Common myeloid progenitor, CD34-positive (primary cell): ENCODE data around the gene CALML3.

Experiments
- CTCF ChIA-PET: fragments of 350-600 bp; sonication (Branson Sonifier 250); formaldehyde crosslinking; loops from one replicate; lab custom pipeline; 2021; ENCODE audit warnings: antibody characterized with exemption; lab: Charles Lee
- POLR2A ChIA-PET: fragments of 350-600 bp; sonication (Branson Sonifier 250); formaldehyde crosslinking; loops from one replicate; lab custom pipeline; 2021; ENCODE audit warnings: antibody characterized with exemption; lab: Charles Lee
- DNase-seq, 3 donors: peaks; one replicate each; pipeline versions ENCODE4 v3.0.0 to v3.0.0-alpha.2; 2013
- H3K27ac ChIP-seq, 2 experiments: 1 replicate in 1 of 2; 2 replicates in 1 of 2; pipeline ENCODE4 v1.7.0; 2013; ENCODE audit warnings: inconsistent platforms in 2 of 2, low read length in 2 of 2, mild to moderate bottlenecking in 2 of 2, low read depth in 1 of 2, moderate library complexity in 1 of 2; ENCODE audit not compliant: severe bottlenecking in 2 of 2, insufficient read depth in 1 of 2, poor library complexity in 1 of 2
- H3K27me3 ChIP-seq, 5 experiments: replicated peaks in 2 of 5; 1 replicate in 3 of 5; 2 replicates in 2 of 5; pipeline versions ENCODE4 v1.6.1 to v1.7.0; 2013; ENCODE audit warnings: low read length in 4 of 5, mild to moderate bottlenecking in 2 of 5, moderate library complexity in 2 of 5, inconsistent platforms in 1 of 5; ENCODE audit not compliant: insufficient read depth in 5 of 5, control insufficient read depth in 4 of 5
- H3K36me3 ChIP-seq, 4 experiments: 1 replicate in 2 of 4; 2 replicates in 2 of 4; pipeline versions ENCODE4 v1.6.1 to v1.7.0; 2013; ENCODE audit warnings: low read length in 3 of 4, control low read depth in 1 of 4, mild to moderate bottlenecking in 1 of 4; ENCODE audit not compliant: control insufficient read depth in 4 of 4, insufficient read depth in 4 of 4
- H3K4me1 ChIP-seq, 4 experiments: 1 replicate in 3 of 4; 2 replicates in 1 of 4; pipeline versions ENCODE4 v1.6.1 to v1.7.1; 2013; ENCODE audit warnings: low read length in 3 of 4, mild to moderate bottlenecking in 3 of 4, control low read depth in 1 of 4, inconsistent platforms in 1 of 4, moderate library complexity in 1 of 4; ENCODE audit not compliant: control insufficient read depth in 4 of 4, insufficient read depth in 4 of 4; ENCODE audit errors: control extremely low read depth in 1 of 4
- H3K4me3 ChIP-seq, 7 experiments: 1 replicate in 4 of 7; 2 replicates in 3 of 7; pipeline versions ENCODE4 v1.5.1 to v1.7.0; 2013; ENCODE audit warnings: mild to moderate bottlenecking in 7 of 7, low read length in 6 of 7, moderate library complexity in 6 of 7, inconsistent platforms in 2 of 7, low read depth in 2 of 7, control low read depth in 1 of 7; ENCODE audit not compliant: insufficient read depth in 4 of 7, control insufficient read depth in 1 of 7; ENCODE audit errors: extremely low read depth in 1 of 7
- H3K9me3 ChIP-seq, 5 experiments: 1 replicate in 4 of 5; 2 replicates in 1 of 5; pipeline versions ENCODE4 v1.6.1 to v1.7.1; 2013; ENCODE audit warnings: low read length in 4 of 5, mild to moderate bottlenecking in 2 of 5, inconsistent platforms in 1 of 5, low read depth in 1 of 5, moderate library complexity in 1 of 5; ENCODE audit not compliant: control insufficient read depth in 4 of 5, insufficient read depth in 2 of 5; ENCODE audit errors: control extremely low read depth in 1 of 5
- WGBS: methylation state at CpG from one replicate; pipeline ENCODE4 v1.1.5; 2013; ENCODE audit not compliant: insufficient coverage; 5-methylcytosine and 5-hydroxymethylcytosine counted together

The CALML3 gene

DNA sequence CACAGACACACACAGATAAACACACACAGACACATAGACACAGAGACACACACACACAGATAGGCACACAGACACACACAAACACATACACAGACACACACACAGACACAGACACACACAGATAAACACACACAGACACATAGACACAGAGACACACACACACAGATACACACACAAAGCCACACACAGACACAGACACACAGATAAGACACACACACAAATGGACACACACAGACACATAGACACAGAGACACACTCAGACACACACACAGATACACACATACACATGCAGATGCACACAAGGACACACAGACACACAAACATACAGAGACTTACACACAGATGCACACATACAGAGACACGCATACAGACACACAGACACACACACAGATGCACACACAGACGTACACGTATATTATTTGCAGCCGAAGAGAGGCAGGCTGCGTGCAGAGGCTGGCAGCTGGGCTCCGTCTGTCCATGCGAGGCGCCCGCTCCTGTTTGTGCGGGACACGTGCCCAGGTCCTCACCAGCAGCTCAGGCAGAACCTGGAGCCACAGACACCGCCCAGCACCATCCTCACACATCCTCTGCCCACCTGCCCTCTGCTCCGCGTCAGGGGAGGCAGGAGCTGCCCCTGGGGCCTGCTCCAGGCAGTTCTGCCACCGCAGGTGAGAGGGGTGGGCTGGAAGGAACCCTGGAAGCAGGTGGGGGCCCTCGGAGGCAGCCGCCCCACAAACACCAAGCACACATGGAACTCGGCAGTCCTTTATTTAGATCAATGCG, 26.6 kb upstream of the CALML3 start:
- 98% methylated on average over 13 of the region's 19 CpGs for WGBS
- Histone ChIP-seq H3K27me3 (peaks cover 0 to 6% (median 0%) of the 10 kb centered on the region in 5 experiments), H3K27ac (no peak overlapping the region), H3K4me1 (no peaks in the 10 kb centered on the region), H3K36me3 (no peaks in the 10 kb centered on the region), H3K4me3 (no peak overlapping the region), H3K9me3 (no peaks in the 10 kb centered on the region)
- ChIA-PET POLR2A (no interaction called here), CTCF (no interaction called here)
- DNase-seq, result no peak

DNA sequence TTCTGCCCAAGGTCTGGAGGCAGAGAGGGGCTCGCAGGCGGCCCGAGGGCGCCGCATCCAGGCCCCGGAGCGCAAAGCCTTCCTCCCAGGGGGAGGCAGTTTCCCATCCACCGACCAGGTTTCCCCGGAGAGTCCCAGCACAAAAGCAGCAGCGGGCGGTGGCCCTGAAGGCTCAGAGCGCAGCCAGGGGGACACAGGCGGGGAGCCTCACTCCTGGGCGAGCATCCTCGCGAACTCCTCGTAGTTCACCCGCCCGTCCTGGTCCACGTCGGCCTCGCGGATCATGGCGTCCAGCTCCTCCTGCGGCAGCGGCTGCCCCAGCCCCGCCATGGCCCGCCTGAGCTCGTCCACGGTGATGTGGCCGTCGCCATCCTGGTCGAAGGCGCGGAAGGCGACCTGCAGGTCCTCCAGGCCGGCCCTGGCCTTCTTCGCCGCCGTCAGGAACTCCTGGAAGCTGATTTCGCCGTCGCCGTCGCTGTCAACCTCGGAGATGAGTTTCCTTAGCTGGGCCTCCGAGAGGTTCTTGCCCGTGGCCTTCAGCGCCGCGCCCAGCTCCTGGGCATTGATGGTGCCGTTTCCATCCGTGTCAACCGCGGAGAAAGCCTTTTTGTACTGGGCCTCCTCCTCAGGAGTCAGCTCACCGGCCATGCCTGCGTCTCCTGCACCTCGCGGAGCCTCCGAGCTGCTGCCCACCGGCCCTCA, 25.8 kb upstream of the CALML3 start:
- ChIA-PET CTCF (interaction anchor here (0.8 kb wide), 1 partner anchor 10 kb away, joined by 3 read pairs; no protein-coding TSS in a partner anchor), POLR2A (no interaction called here)
- H3K27me3 ChIP-seq, result peaks cover 0 to 6% (median 0%) of the 10 kb centered on the region in 5 experiments
- H3K9me3 ChIP-seq, result no peaks in the 10 kb centered on the region
- H3K27ac ChIP-seq, result no peak overlapping the region
- no peak overlapping the region for H3K4me3 ChIP-seq
- H3K36me3 ChIP-seq, result no peaks in the 10 kb centered on the region
- 98% methylated on average over 48 of the region's 61 CpGs for WGBS
- no peak for DNase-seq
- H3K4me1 ChIP-seq, result no peaks in the 10 kb centered on the region

- no peaks in the 10 kb centered on the region for H3K4me1 ChIP-seq
- POLR2A ChIA-PET, result no interaction called here
- H3K4me3 ChIP-seq, result no peak within 1 kb of the TSS
- peaks cover 0 to 6% (median 0%) of the 10 kb centered on the region in 5 experiments for H3K27me3 ChIP-seq
- CTCF ChIA-PET, result interaction anchor here (0.8 to 1.4 kb wide), 3 partner anchors 9 to 14 kb away, joined by 3 to 4 read pairs (median 3); no protein-coding TSS in a partner anchor
- no peaks in the 10 kb centered on the region for H3K9me3 ChIP-seq
- 98% methylated on average over 9 of the region's 10 CpGs for WGBS
- DNase-seq, result no peak
- H3K36me3 ChIP-seq, result no peaks in the 10 kb centered on the region
- H3K27ac ChIP-seq, result no peak within 1 kb of the TSS
These were observed 25.1 kb upstream of the CALML3 start, which contains the start of gene CALML5 for GRCh38 chr10:5499493-5500140. Gene CALML5 (minus strand): TSS chr10:5499570. CDS start chr10:5499438, 132 bp downstream.

DNA sequence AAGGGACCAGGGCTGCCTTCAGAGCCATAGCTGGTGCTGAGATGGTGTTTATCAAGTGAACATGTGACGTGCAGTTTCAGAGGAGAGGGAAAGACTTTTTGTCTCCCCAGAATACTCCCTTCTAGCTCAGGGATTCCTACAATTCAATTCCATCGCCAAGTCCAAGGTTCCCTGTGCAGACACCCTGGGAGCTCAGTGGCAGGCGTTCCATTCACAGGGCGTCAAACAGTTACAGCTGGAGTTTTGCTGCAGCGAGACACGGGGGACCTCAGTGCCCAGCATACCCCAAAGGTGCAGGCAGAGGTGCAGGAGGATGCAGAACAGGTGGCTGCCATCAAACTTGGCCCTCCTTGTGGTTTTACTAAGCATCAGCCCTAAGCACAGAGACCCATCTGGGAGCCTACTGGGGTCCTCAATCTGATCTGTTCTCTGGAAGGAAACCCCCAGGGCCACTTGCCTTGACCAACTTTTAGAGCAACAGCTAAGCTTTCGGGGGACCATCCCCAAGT, 24.5 kb upstream of the CALML3 start:
- Histone ChIP-seq H3K27me3 (peaks cover 0 to 6% (median 0%) of the 10 kb centered on the region in 5 experiments), H3K27ac (no peak overlapping the region), H3K4me3 (no peak overlapping the region), H3K4me1 (no peaks in the 10 kb centered on the region), H3K36me3 (no peaks in the 10 kb centered on the region), H3K9me3 (no peaks in the 10 kb centered on the region)
- CTCF ChIA-PET, result interaction anchor here (1.2 to 1.4 kb wide), 2 partner anchors 9 to 15 kb away, joined by 3 to 4 read pairs; no protein-coding TSS in a partner anchor
- POLR2A ChIA-PET, result no interaction called here
- WGBS, result 100% methylated on average over 3 of the region's 7 CpGs
- no peak for DNase-seq

GRCh38 chr10:5500910-5501309, 23.9 kb upstream of the CALML3 start:
- H3K4me1 ChIP-seq, result no peaks in the 10 kb centered on the region
- peaks cover 0 to 6% (median 0%) of the 10 kb centered on the region in 5 experiments for H3K27me3 ChIP-seq
- H3K36me3 ChIP-seq, result no peaks in the 10 kb centered on the region
- CTCF ChIA-PET, result interaction anchor here (1.2 to 1.4 kb wide), 2 partner anchors 8 to 15 kb away, joined by 3 to 4 read pairs; no protein-coding TSS in a partner anchor
- POLR2A ChIA-PET, result interaction anchor here (0.7 kb wide), 1 partner anchor 47 kb away, joined by 3 read pairs; no protein-coding TSS in a partner anchor
- H3K27ac ChIP-seq, result no peak overlapping the region
- H3K9me3 ChIP-seq, result no peaks in the 10 kb centered on the region
- no peak for DNase-seq
- 94% methylated on average over 3 of the region's 5 CpGs for WGBS
- no peak overlapping the region for H3K4me3 ChIP-seq

GRCh38 chr10:5502061-5502521, 22.7 kb upstream of the CALML3 start:
- no peaks in the 10 kb centered on the region for H3K36me3 ChIP-seq
- no peaks in the 10 kb centered on the region for H3K9me3 ChIP-seq
- H3K4me1 ChIP-seq, result no peaks in the 10 kb centered on the region
- 85% methylated on average over 10 of the region's 12 CpGs for WGBS
- no peak for DNase-seq
- H3K27ac ChIP-seq, result no peak overlapping the region
- ChIA-PET POLR2A (no interaction called here), CTCF (no interaction called here)
- peaks cover 0 to 6% (median 0%) of the 10 kb centered on the region in 5 experiments for H3K27me3 ChIP-seq
- H3K4me3 ChIP-seq, result no peak overlapping the region
